22Rv1 (cell line): ENCODE data around the gene GBA2.
A peak's percentile ranks its signal among the peaks of the same experiment; 100 is the strongest.

Source experiments
- CTCF ChIP-seq: fragments of 450-650 bp; IDR thresholded peaks from 2 replicates; pipeline ENCODE4 v1.5.1; 2017; ENCODE audit warnings: mild to moderate bottlenecking
- ZFX ChIP-seq: fragments of 450-650 bp; IDR thresholded peaks from 2 replicates; pipeline ENCODE4 v1.6.1; 2017; ENCODE audit warnings: antibody characterized with exemption, borderline replicate concordance

GRCh38 chr9:35756275-35757225 lies 7.5 kb upstream of the GBA2 start:
- TF ChIP-seq CTCF (peak; percentile 22), ZFX (no peak)
